Tibial nerve (tissue), 3 donors: ENCODE data around the gene LRP1.

Experiments
- CTCF ChIP-seq, 5 experiments: fragments of 200-600 bp in 3 of 5; fragments of 450-650 bp in 2 of 5; sonication (generic) in 3 of 5; IDR thresholded peaks; one replicate each; pipeline ENCODE4 v1.5.1; 2016 to 2019; ENCODE audit warnings: antibody characterized with exemption in 5 of 5, mild to moderate bottlenecking in 3 of 5, moderate library complexity in 2 of 5
- POLR2A ChIP-seq, 2 donors: fragments of 450-650 bp; IDR thresholded peaks; one replicate each; pipeline ENCODE4 v1.6.1; 2017; ENCODE audit warnings: antibody characterized with exemption in 2 of 2, mild to moderate bottlenecking in 2 of 2, moderate library complexity in 2 of 2

DNA sequence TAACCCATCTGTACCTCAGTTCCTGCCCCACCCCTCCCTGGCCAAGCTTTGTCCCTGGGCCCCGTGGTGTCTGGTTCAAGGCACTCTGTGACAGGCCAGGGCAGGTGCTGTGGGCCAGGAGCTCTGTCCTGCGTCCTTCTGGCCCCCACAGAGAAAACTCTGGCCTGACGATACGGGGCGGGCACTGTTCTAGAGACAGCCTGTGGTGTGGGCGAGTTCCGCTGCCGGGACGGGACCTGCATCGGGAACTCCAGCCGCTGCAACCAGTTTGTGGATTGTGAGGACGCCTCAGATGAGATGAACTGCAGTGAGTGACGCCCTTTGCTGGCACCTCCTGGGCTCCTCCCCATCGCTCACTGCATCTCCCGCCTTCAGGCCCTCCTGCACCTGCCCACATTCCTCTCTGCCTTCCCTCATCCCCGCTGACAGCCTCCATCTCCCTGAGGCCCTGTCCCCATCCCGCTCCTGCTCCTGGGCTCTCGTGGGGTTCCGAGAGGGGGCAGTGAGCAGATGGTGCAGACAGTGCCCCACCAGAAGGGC lies 65.5 kb downstream of the LRP1 start:
- TF ChIP-seq CTCF (IDR thresholded peaks at IDR 0.05) (no peak), POLR2A (IDR thresholded peaks at IDR 0.05) (no peak)
